UCSD-AML1 (cell line): ENCODE measurements around the gene SMTN.
"Not testable (repeated sequence)": the region's sequence is repeated elsewhere in the genome, so short reads cannot be mapped to it uniquely, and the experiment has no call there.

Experiments used
- DNase-seq: peaks from one replicate; lab custom pipeline; 2025; ENCODE audit not compliant: unreplicated experiment; lab: John Stamatoyannopoulos, UW

Gene SMTN

DNA sequence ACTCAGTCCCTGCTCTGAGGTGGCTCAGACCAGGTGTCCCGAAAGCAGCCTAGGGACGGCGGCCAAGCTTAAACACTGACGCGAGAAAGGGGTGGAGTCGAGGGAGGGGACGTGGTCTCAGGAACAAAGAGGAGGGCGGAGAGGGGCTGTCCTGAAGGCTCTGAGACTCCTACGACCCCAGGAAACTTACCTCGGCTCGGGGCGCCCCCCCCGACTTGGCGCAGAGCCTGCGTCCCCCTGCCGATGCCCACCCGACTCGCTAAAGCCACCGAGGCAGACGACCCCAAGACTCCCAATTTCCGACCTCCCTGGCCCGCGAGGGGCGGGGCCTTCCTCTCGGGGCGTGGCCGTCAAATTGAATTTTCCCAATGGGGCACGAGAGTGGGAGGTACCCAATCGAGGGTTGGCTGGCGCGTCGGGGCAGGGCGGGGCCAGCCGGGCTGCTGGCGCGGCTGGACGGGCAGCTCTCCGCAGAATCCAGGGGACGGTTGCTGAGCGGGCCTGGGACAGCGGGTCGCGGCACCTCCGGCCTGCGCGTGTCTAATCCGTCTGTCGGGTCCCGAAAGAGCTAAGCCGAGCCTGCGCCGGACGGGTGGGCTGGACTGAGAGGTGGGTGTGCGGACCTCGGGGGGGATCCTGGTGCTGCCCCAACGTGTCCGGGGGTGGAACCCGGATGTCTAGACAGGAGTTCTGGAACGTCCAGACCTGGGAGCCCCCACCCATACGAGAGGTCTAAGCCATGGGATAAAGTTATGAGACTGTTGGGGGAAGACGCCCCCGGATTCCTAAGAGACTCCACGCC is at the start of gene SMTN:
Gene SMTN, plus strand, starts transcription at position 471 of the 802 bp plus-strand sequence. CDS start 1,941 bp downstream, outside the sequence.
- DNase-seq: peak; percentile 92

DNA sequence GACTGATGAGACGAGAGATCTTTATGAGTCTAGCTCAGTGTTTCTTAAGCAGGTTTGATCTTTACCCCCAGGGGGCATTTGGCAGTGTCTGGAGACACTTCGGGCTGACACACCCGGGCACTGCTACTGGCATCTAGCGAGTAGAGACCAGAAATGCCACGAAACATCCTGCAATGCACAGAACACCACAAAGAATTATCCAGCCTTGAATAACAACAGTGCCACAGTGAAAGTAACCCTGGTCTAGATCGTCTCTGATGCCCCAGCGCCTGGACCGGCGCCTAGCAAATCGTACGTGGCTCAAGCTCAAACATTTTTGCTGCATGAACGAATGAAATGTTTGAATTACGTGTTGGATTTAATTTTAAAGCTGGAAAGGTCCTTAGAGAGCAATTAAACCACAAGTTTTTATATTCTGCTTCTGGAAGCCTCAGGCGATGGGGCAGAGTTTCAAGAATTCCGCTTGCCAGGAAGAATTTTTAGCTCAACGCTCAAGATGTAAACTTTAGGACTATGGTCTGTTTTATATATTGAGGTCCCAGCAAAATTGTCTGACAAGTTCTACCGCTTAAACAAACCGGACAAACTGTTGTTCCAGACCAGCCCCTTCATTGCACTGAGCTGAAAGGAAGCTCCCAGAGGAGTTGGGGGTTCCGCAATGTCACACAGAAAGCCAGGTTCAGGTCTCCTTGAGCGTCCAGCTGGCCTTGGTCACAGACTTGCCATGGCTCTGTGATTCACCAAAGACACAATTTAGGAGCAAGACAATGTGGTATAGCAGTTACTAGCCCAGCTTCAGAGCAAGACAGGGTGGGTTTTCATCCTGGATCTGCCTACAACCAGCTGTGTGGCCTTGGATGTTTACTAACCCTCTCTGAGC is 44.2 kb upstream of the SMTN start:
- peak; percentile 28 for DNase-seq

DNA sequence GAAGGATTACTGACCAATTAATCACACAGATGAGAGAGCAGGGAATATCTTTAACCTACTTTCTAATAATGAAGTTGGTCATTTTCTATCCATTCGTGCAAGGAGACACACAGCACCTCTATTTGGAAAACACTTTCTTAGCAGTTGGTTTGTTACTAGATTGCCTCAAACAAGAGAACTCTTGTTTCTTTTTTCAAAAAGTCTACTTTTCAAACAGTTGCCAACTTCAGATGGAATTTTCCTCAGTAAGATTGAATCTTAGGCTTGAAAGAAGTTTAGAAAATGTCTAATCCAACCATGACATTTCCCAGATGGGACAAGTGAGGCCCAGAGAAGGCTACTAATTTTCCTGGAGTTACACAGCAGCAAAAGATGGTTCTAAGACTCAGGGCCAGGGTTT is 42.4 kb upstream of the SMTN start:
- DNase-seq: no peak

DNA sequence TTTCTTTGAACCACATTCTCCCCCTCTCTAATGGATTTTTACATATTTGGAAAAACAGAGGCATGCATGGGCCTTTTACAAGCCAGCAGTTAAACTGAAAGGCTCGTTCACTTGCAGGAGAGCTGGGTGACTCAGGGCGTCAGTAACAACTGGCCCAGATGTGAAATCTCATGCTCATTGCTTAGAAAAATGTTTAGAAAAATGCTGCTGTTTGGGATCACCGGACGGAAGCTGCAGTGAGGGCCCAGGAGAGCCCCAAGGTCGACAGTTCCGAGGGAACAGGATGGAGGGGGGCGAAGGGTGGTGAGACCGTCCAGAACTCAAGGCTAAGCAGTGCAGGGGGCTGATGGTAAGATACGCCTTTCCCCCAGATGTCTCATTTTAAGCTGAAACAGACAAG is 41.7 kb upstream of the SMTN start:
- no peak for DNase-seq

- no peak for DNase-seq
Observed at GRCh38 chr22:31040542-31041398, 40.3 kb upstream of the SMTN start.

DNA sequence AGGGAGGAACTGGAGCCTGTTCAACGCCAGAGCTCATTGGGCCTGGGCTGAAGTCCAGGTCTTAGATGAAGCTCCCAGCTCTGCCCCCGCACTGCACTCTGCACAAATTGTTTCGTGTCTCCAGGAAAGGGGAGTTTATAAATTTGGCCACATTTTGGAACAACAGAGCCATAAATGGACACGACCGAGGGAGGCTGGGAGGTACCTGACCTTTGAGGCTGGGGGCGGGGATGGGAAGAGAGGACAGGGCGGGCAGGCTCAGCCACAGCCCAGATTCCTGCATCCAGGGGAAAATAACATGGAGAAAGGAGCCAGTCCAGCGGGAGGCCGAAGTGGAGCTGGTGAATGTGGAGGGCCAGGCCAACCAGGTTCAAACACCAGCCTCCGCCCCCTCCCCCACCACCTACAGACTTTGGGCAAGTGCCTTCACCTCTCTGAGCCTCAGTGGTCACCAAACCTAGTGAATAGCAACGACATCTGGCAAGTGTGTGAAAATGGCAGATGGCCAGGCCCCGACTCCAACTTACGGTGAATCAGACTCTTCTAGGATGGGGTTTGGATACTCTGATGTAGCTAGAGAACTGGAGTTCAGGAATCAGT is 36.8 kb upstream of the SMTN start:
- DNase-seq: no peak

DNA sequence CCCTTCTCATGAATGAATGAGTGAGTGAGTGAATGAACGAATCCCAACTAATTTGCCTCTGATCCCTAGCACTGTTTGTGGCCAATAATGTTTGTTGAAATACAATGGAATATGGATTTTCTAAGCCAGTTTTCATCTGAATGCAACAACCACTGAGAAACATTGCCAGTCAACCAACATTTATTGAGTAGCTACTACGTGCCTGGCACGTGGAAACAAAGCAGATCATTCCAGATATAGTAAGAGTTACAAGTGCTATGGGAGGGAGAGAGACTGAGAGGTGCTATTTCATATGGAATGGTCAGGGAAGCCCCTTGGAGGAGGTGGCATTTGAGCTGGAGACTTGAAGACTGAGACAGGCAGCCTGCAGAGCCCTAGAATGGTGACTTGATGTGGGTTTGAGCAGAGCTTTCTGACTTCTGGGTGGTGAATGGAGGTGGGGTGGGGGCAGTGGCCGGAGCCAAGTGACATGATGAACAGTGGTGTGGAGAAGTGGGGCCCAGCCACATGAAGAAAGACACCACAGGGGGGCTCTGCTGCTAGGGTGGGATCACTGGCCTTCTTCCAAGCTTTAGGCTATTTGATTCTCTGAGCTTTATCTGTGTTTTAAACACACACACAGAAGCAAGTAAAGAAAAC is 35.1 kb upstream of the SMTN start:
- DNase-seq: no peak

GRCh38 chr22:31046539-31047226 is 34.4 kb upstream of the SMTN start:
- DNase-seq: peak; percentile 60

DNA sequence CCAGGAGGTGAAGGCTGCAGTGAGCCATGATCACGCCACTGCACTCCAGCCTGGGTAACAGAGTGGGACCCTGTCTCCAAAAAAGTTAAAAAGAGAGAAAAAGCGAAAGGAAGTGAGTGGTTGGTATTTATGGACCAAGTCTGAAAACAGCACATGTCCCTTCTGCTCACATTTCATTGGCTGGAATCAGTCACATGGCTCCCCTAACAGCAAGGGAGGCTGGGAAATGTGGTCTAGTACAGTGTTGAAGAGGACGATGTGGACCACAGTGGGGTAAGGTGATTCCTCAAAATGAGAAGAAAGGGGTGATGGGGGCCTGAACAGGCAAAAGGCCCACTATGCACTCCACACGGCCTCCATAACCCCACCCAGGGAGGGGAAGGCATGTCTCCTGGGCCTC is 32.5 kb upstream of the SMTN start:
- DNase-seq: no peak

- DNase-seq: peak; percentile 36
Observed at GRCh38 chr22:31049815-31050420, 31.2 kb upstream of the SMTN start.

DNA sequence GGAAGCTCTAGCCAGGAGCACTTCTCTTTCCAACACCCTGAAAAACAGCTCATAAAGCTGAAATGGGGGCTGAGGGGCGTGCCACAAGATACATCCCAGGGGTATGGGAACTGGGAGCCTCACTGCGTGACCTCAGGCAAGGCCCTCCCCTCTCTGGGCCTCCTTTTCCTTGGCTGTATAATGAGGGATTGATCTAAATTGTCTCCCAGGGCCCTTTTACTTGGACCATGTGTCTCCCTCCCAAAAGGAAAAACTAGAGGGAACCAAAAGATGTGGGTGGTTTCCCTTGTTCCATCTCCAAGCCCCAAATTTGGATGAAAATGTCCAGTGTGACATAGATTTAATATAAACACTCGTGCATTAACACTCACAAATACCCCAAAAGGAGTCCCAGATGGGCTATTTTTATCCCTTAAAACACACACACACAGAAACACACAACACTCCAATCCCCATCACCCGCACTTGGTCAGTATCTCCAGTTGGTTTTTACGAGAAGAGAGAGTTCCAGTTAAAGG is 25.9 kb upstream of the SMTN start:
- DNase-seq: no peak

DNA sequence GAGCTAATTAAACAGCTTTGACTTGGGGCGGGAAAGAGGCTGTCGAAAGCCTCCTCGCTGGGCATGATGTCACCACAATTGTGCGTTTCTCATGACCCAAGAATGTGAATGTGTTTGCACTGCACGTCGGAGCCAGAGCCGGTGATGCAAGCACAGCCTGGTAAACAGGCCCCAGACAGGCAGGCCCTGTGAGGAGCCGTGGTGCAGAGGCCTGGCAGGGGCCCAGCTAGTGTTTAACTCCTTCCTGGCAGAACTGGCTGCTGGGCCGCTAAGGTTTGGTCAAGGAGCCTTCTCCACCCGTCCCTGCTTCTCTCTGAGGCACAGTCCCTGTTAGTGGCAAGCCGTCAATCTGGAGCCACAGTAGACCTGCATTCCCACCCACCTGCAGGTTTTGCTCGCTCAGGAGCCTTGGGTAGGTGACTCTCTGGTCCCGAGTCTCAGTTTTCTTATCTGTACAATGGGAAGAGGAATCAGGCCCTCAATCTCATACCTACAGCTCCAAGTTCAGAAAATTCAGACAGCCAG is 25.4 kb upstream of the SMTN start:
- no peak for DNase-seq

DNA sequence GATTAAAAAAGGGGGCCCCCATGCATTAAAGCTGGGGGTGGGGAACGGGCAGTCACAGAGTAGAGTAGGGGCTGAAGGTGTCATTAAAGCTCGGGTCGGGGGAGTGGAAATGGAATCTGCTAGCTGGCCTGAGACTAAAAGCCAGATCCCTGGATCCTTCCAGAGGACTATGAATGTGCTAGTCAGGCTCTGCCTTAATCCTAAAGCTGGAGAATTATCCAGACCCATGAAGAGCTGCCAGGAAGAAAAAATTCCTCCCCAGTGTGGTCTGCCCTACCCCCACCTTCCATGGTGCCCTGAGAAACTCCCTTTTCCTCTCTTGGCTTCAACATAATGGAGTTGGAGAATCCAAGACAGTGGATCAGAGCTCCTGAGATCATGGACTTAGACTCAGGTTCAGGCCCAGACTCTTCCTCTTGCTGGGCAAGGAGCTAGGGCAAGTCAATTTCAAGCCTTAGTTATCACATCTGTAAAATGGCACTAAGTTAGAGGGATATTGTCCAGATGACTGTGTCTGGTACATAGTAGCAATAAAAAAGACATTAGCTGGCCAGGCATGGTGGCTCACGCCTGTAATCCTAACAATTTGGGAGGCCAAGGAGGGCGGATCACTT is 24.0 kb upstream of the SMTN start:
- DNase-seq: no peak

DNA sequence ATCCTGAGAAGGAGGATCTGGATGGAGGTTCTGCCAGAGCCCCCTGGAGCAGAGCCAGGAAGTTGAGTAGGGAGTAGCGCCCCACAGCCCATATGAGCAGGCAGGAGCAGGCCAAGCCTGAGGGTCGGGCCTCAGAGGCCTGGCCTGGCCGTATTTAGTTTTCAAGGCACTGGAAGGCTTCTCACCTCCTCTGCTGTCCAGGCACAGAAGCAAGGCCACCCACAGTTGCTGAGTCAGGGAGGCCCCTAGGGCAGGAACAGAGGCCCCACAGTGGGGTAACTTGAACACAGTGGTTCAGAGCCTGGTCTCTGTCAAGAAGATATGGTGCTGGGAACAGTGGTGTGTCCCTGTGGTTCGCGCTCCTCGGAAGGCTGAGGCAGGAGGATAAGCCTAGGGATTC is 21.5 kb upstream of the SMTN start:
- not testable (repeated sequence) for DNase-seq

DNA sequence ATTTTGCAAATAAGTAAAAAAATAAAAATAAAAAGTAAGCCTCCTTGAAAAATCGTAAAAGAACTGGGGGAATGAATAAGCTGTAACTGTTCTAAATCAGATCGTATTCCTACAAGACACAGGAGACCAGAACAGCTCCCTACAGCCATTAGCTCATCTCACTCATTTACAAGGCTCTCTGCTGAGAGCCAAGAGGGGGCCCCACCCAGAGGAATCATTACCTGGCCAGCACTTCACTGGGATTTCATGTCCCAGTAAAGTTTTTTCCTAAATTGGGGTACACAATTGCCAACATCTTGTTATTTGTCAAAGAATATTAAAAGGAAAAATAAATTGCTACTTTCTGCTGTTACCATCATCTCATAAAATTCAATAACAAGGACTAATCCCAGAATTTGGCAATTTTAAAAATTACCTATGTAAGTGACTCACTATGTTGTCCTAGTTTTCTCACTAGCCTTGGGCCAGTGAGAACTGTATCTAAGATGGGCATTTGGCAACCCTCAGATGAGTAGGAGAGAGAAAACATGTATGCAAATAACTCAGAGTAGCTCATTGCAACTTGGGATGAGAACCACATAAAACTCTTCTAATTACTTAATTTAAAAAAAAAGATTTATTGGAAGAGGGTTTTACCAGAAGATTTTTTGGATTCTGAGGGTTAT is 18.4 kb upstream of the SMTN start:
- no peak for DNase-seq

GRCh38 chr22:31064369-31064768 is 16.7 kb upstream of the SMTN start:
- no peak for DNase-seq

GRCh38 chr22:31068970-31069369 is 12.1 kb upstream of the SMTN start:
- DNase-seq: no peak
